NT2/D1 (cell line): ENCODE measurements around the gene OIP5.
A peak's percentile ranks its signal among the peaks of the same experiment; 100 is the strongest.
"Not testable (repeated sequence)": the region's sequence is repeated elsewhere in the genome, so short reads cannot be mapped to it uniquely, and the experiment has no call there.

ENCODE experiments used
- DNase-seq: peaks from one replicate; pipeline ENCODE4 v3.0.0-alpha.2; 2011; ENCODE audit warnings: low read depth, low spot score
- H3K27me3 ChIP-seq: 2 replicates; pipeline ENCODE4 v1.6.0; 2011; ENCODE audit warnings: mild to moderate bottlenecking; ENCODE audit not compliant: insufficient read length, insufficient read depth
- H3K36me3 ChIP-seq: 2 replicates; pipeline ENCODE4 v1.6.1; 2011; ENCODE audit warnings: mild to moderate bottlenecking, low read length, mixed read lengths; ENCODE audit not compliant: insufficient read depth, insufficient read length
- H3K4me1 ChIP-seq: 2 replicates; pipeline ENCODE4 v1.5.1; 2011; ENCODE audit not compliant: insufficient read depth, insufficient read length
- H3K4me3 ChIP-seq: 2 replicates; pipeline ENCODE4 v1.5.1; 2011; ENCODE audit warnings: low read depth; ENCODE audit not compliant: insufficient read length
- H3K9ac ChIP-seq: 2 replicates; pipeline ENCODE4 v1.6.0; 2011; ENCODE audit warnings: low read depth; ENCODE audit not compliant: insufficient read length
- H3K9me3 ChIP-seq: 2 replicates; pipeline ENCODE4 v1.5.1; 2011; ENCODE audit warnings: mild to moderate bottlenecking, low read length; ENCODE audit not compliant: insufficient read depth
- SUZ12 ChIP-seq: IDR thresholded peaks from 2 replicates; pipeline ENCODE4 v1.6.1; 2011; ENCODE audit not compliant: insufficient read length, insufficient read depth; ENCODE audit errors: extremely low read depth
- YY1 ChIP-seq: IDR thresholded peaks from 2 replicates; pipeline ENCODE4 v1.6.1; 2011; ENCODE audit not compliant: insufficient read length, insufficient read depth
- ZNF274 ChIP-seq: IDR thresholded peaks from 2 replicates; pipeline ENCODE4 v1.6.1; 2011; ENCODE audit warnings: mild to moderate bottlenecking, low read depth, low read length

The OIP5 gene

DNA sequence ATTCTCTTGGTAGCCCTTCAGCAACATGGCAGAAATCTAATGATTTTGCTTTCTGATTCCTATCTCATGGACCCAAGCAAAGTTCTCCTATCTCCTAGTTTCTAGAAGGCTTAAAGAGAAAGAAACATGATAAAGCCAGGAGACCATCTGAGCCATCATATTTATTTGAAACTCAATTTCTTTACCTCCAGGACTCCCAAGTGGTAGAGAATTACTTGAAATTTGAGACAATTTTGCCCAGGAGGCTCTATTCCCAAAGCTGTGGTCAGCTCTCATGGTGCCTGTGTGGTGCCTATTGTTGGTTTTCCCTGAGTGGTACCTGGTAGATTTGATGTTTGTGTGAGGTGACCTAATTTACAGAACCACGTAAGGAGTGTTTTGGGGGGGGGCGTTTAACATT, 62.5 kb downstream of the OIP5 start:
- Histone ChIP-seq H3K9ac (no peak overlapping the region), H3K4me3 (no peak overlapping the region), H3K9me3 (no peaks in the 10 kb centered on the region), H3K4me1 (no peaks in the 10 kb centered on the region), H3K36me3 (peaks cover 20% of the 10 kb centered on the region), H3K27me3 (no peaks in the 10 kb centered on the region)
- TF ChIP-seq SUZ12, result no peak
- TF ChIP-seq YY1, result no peak
- TF ChIP-seq ZNF274, result no peak
- DNase-seq, result no peak

DNA sequence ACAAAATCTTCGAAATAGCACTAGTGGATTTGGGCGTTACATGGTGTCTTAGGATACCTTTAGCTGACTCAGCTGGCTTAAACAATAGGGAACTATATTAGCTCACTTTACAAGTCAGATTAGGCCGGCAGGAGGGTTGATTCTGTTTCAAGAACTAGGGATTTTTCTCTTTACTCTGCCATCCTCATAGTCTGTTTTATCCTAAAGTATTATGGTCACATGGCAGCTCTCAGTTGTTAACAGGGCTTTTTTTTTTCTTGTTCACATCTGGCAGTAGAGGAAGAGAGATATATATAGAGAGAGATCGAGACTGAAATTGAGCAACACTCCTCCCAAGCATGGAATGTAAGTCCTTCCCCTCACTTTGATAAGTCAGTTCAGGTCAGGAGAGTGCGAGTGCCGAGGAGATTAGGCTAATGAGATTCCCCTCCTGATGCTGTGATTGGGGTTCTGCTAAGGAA, 68.5 kb downstream of the OIP5 start:
- Histone ChIP-seq H3K27me3 (no peaks in the 10 kb centered on the region), H3K36me3 (peaks cover 18% of the 10 kb centered on the region), H3K4me1 (no peaks in the 10 kb centered on the region), H3K9ac (no peak overlapping the region), H3K4me3 (no peak overlapping the region), H3K9me3 (no peaks in the 10 kb centered on the region)
- peak; percentile 60 for DNase-seq
- no peak for TF ChIP-seq SUZ12
- no peak for TF ChIP-seq YY1
- no peak for TF ChIP-seq ZNF274

DNA sequence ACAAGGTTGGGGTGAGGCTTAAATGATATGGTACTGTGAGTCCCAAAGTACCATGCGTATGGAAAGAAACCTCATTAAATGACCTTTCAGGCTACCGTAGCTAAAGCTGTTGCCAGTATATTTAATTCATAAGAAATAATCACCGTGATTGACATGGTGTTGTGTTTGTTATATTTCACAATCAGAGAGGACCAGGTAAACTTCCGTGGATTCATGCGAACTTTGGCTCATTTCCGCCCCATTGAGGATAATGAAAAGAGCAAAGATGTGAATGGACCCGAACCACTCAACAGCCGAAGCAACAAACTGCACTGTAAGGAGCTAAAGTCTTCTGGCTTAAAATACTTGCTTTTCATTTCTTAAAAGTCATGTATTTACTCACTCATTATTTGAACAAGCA, 69.8 kb downstream of the OIP5 start:
- H3K4me3 ChIP-seq, result no peak overlapping the region
- H3K4me1 ChIP-seq, result no peaks in the 10 kb centered on the region
- H3K9me3 ChIP-seq, result no peaks in the 10 kb centered on the region
- TF ChIP-seq ZNF274, result no peak
- no peak for TF ChIP-seq SUZ12
- TF ChIP-seq YY1, result no peak
- H3K27me3 ChIP-seq, result no peaks in the 10 kb centered on the region
- no peak overlapping the region for H3K9ac ChIP-seq
- DNase-seq, result no peak
- peaks cover 25% of the 10 kb centered on the region for H3K36me3 ChIP-seq

DNA sequence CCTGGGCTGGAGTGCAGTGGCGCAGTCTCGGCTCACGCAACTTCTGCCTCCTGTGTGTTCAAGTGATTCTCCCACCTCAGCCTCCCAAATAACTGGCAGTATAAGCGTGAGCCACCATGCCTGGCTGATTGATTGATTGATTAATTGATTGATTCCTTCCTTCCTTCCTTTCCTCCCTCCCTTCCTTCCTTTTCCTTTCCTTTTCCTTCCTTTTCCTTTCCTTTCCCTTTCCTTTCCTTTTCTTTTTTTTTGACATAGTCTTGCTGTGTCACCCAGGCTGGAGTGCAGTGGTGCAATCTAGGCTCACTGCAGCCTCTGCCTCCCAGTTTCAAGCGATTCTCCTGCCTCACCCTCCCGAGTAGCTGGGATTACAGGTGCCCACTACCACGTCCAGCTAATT, 71.5 kb downstream of the OIP5 start:
- H3K9me3 ChIP-seq, H3K4me3 ChIP-seq, H3K9ac ChIP-seq, DNase-seq, H3K4me1 ChIP-seq, H3K27me3 ChIP-seq: not testable (repeated sequence)
- H3K36me3 ChIP-seq, result peaks cover 34% of the 10 kb centered on the region

DNA sequence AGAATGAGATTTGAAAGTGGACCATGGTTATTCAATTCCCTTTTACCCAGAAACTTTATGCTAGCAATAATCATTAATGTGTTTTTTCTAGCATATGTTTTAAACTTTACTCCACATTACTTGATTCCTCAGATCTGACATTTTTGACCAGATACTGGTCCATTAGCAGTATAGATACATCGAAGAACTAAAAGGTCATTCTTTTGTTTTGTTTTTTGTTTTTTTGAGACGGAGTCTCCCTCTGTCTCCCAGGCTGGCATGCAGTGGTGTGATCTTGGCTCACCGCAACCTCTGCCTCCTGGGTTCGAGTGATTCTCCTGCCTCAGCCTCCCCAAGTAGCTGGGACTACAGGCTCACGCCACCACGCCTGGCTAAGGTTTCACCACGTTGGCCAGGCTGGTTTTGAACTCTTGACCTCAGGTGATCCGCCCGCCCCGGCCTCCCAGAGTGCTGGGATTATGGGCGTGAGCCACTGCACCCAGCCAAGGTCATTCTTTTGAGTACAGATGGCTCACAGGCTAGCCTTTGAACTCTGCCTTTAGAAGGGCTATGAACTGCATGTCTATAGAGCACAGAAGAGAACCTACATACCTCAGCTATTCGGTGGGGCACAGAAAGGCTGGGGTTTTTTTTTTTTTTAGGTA, 72.7 kb downstream of the OIP5 start:
- Histone ChIP-seq H3K9ac (no peak overlapping the region), H3K27me3 (no peaks in the 10 kb centered on the region), H3K9me3 (no peaks in the 10 kb centered on the region), H3K4me1 (no peaks in the 10 kb centered on the region), H3K36me3 (peaks cover 28% of the 10 kb centered on the region), H3K4me3 (no peak overlapping the region)
- TF ChIP-seq YY1 (no peak), SUZ12 (no peak), ZNF274 (no peak)
- no peak for DNase-seq
